ENCODE results near the gene ZDHHC12. TPM values are rescaled to one million over a fixed set of nuclear protein-coding genes. Genes with fewer than 3 reads are reported as not detected.

The ZDHHC12 gene
- total and polyA plus RNA-seq, 2 experiments from 2014 or later = 44.0 to 48.1 TPM

DNA sequence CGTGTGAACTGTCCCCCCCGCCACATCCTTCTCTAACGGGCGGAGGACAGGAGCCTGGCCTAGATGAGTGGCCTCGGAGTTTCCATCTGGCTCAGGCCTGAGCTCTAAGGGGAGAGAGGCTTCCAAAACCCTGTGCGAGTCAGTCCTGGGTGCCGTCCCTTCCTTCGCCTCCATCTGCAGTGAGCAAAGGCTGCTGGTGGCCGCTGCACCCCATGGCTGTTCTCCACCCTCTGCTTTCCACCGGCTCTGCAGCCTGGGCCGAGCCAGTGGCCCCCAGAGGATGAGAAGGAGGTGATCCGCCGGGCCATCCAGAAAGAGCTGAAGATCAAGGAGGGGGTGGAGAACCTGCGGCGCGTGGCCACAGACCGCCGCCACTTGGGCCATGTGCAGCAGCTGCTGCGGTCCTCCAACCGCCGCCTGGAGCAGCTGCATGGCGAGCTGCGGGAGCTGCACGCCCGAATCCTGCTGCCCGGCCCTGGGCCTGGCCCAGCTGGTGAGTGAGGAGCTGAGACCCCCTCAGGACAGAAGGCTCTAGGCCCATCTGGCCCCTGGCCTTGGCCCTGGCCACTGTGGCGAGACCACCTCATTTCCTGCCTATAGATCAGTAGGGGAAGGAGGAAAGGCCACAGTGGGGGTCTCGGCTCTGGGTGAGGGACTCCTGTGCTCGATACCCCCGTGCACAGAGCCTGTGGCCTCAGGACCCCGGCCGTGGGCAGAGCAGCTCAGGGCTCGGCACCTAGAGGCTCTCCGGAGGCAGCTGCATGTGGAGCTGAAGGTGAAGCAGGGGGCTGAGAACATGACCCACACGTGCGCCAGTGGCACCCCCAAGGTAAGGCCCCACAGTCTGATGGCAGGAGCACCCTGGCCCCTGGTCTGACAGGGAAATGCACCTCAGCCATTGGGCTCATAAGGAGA is 18.6 kb downstream of the ZDHHC12 start:
- H3K27me3 ChIP-seq (replicated peaks; ENCODE audit: insufficient read depth) = no peaks in the 10 kb centered on the region
- WGBS, 2 experiments (ENCODE audit: low coverage in 1 of 2, low lambda C conversion rate in 2 of 2, missing lambda C conversion rate in 2 of 2) = 90 to 91% methylated on average over 32 to 34 of the region's 36 CpGs

GRCh38 chr9:128704356-128704670 is 19.6 kb downstream of the ZDHHC12 start:
- Histone ChIP-seq H3K4me2 (ENCODE audit: unreplicated experiment) (no peak overlapping the region), H3K9ac (no peak overlapping the region), H3F3A (ENCODE audit: insufficient read depth) (no peaks in the 10 kb centered on the region), H3K79me2 (ENCODE audit: insufficient read depth) (no peaks in the 10 kb centered on the region), H3K36me3 (ENCODE audit: low read depth) (no peaks in the 10 kb centered on the region), H3K27ac (no peak overlapping the region), H3K4me3 (no peak overlapping the region), H2AFZ (no peak overlapping the region), H3K27me3 (replicated peaks; ENCODE audit: insufficient read depth) (no peaks in the 10 kb centered on the region), H4K20me1 (ENCODE audit: insufficient read depth) (no peaks in the 10 kb centered on the region), H3K4me1 (ENCODE audit: insufficient read depth) (no peaks in the 10 kb centered on the region), H3K9me2 (ENCODE audit: insufficient read depth) (no peaks in the 10 kb centered on the region), H3K9me3 (ENCODE audit: low read depth) (no peaks in the 10 kb centered on the region)
- TF ChIP-seq EZH2phosphoT487 (IDR thresholded peaks at IDR 0.05; ENCODE audit: insufficient read depth, low read depth) = no peak
- TF ChIP-seq EZH2 (IDR thresholded peaks at IDR 0.05; ENCODE audit: insufficient read depth, poor library complexity, severe bottlenecking) = no peak
- WGBS, 2 experiments (ENCODE audit: low coverage in 1 of 2, low lambda C conversion rate in 2 of 2, missing lambda C conversion rate in 2 of 2) = 84 to 87% methylated on average over 5 of the region's 5 CpGs
- in situ Hi-C loops (cut with MboI) = no loop called here
- no peak for DNase-seq

More for the DNA sequence above, 18.6 kb downstream of the ZDHHC12 start:
- Histone ChIP-seq H3K9me3 (ENCODE audit: low read depth) (no peaks in the 10 kb centered on the region), H3K79me2 (ENCODE audit: insufficient read depth) (no peaks in the 10 kb centered on the region), H3K4me1 (ENCODE audit: insufficient read depth) (no peaks in the 10 kb centered on the region), H3K9me2 (ENCODE audit: insufficient read depth) (no peaks in the 10 kb centered on the region), H3F3A (ENCODE audit: insufficient read depth) (no peaks in the 10 kb centered on the region), H3K4me2 (ENCODE audit: unreplicated experiment) (no peak overlapping the region), H3K27ac (no peak overlapping the region), H2AFZ (no peak overlapping the region), H3K4me3 (no peak overlapping the region), H3K9ac (no peak overlapping the region), H3K36me3 (ENCODE audit: low read depth) (no peaks in the 10 kb centered on the region), H4K20me1 (ENCODE audit: insufficient read depth) (no peaks in the 10 kb centered on the region)
- no peak for TF ChIP-seq EZH2 (IDR thresholded peaks at IDR 0.05; ENCODE audit: insufficient read depth, poor library complexity, severe bottlenecking)
- TF ChIP-seq EZH2phosphoT487 (IDR thresholded peaks at IDR 0.05; ENCODE audit: insufficient read depth, low read depth) = no peak
- no peak for DNase-seq
- in situ Hi-C loops (cut with MboI) = no loop called here

DNA sequence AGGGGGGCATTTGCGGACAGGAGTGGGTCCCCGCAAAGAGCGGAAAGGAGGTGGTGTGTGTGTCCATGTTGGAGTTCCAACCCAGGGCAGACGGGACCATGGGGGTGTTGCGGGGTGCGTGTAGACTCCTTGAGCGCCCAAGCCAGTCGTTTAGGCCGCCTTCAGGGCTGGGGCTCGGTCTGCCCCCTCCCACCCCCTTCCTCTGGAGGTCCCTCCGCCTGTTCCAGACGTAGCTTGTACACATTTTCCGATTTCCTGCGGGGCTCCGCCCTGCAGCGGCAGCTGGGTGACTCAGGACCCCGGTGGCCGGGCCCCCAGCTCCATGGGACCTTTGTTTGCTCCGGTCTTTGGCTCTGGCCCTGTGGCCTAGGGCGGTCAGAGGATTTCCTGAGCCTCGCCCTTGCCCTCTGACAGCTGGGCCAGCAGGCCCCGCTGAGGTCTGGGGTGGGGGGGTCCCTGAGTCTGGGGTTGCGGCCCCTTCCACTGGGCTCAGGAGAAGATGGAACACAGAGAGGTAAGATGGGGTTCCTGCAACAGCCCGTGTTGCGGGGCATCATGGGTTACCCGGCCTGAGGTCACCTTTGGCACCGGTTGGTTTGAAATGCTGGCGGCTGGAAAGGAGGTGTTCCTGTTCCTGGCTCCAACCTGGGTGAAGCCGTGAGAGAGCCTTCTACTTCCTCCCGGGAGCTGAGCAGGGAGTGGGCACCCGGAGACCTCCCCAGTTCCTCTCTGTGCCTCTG is 20.1 kb downstream of the ZDHHC12 start:
- Histone ChIP-seq H3K36me3 (ENCODE audit: low read depth) (no peaks in the 10 kb centered on the region), H3F3A (ENCODE audit: insufficient read depth) (no peaks in the 10 kb centered on the region), H3K27ac (no peak overlapping the region), H3K9me3 (ENCODE audit: low read depth) (no peaks in the 10 kb centered on the region), H3K4me1 (ENCODE audit: insufficient read depth) (no peaks in the 10 kb centered on the region), H3K4me2 (ENCODE audit: unreplicated experiment) (no peak overlapping the region), H3K9me2 (ENCODE audit: insufficient read depth) (no peaks in the 10 kb centered on the region), H4K20me1 (ENCODE audit: insufficient read depth) (no peaks in the 10 kb centered on the region), H3K27me3 (replicated peaks; ENCODE audit: insufficient read depth) (no peaks in the 10 kb centered on the region), H3K9ac (no peak overlapping the region), H3K79me2 (ENCODE audit: insufficient read depth) (no peaks in the 10 kb centered on the region), H3K4me3 (no peak overlapping the region), H2AFZ (no peak overlapping the region)
- no peak for DNase-seq
- 81 to 83% methylated on average over 27 to 31 of the region's 31 CpGs for WGBS, 2 experiments (ENCODE audit: low coverage in 1 of 2, low lambda C conversion rate in 2 of 2, missing lambda C conversion rate in 2 of 2)
- in situ Hi-C loops (cut with MboI) = no loop called here
- TF ChIP-seq EZH2phosphoT487 (IDR thresholded peaks at IDR 0.05; ENCODE audit: insufficient read depth, low read depth) = no peak
- no peak for TF ChIP-seq EZH2 (IDR thresholded peaks at IDR 0.05; ENCODE audit: insufficient read depth, poor library complexity, severe bottlenecking)

DNA sequence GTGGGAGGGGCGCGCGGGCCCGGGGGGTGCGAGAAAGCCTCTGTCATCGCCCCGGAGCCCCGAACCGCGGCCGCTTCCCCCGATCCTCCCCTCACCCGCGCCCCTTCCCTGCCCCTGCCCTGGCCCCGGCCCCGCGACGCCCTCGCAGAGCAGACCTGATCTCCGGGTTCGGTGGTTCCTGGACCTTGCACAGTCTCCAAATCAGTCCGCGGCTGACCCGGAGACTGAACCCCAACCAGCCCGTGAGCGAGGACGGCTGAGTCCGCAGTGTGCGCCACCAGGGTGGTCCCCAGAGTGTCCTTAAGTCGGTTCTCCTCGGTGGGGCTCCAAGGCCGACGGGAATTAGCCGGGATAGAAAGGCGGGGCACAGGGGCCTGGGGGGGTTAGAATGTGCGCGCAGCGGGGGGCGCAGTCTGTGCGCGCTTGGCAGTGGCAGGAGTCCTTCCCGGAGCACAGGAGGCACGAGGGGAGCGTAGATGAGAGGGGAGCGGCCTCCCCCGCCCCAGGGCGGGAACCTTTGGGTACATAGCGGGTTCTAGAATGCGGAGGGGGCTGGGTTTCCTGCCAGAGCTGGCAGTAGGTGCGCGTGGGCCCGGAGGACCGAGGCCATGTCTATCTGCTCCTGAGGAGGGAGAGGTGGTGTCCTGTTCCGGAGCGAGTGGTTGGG is 20.8 kb downstream of the ZDHHC12 start:
- no peak for TF ChIP-seq EZH2phosphoT487 (IDR thresholded peaks at IDR 0.05; ENCODE audit: insufficient read depth, low read depth)
- no peak for TF ChIP-seq EZH2 (IDR thresholded peaks at IDR 0.05; ENCODE audit: insufficient read depth, poor library complexity, severe bottlenecking)
- 15 to 23% methylated on average over 19 to 54 of the region's 55 CpGs for WGBS, 2 experiments (ENCODE audit: low coverage in 1 of 2, low lambda C conversion rate in 2 of 2, missing lambda C conversion rate in 2 of 2)
- no peak overlapping the region for H3K27ac ChIP-seq
- DNase-seq = peak; percentile 27
- H3K4me2 ChIP-seq (ENCODE audit: unreplicated experiment) = peak overlapping the region; percentile 75
- H3K4me3 ChIP-seq = peak overlapping the region; percentile 80
- no peaks in the 10 kb centered on the region for H3K79me2 ChIP-seq (ENCODE audit: insufficient read depth)
- in situ Hi-C loops (cut with MboI) = no loop called here
- H3K4me1 ChIP-seq (ENCODE audit: insufficient read depth) = no peaks in the 10 kb centered on the region
- no peaks in the 10 kb centered on the region for H3K36me3 ChIP-seq (ENCODE audit: low read depth)
- H3K9ac ChIP-seq = peak overlapping the region; percentile 67
- H3K9me3 ChIP-seq (ENCODE audit: low read depth) = no peaks in the 10 kb centered on the region
- no peaks in the 10 kb centered on the region for H3K9me2 ChIP-seq (ENCODE audit: insufficient read depth)
- H2AFZ ChIP-seq = peak overlapping the region; percentile 78
- H3K27me3 ChIP-seq (replicated peaks; ENCODE audit: insufficient read depth) = no peaks in the 10 kb centered on the region
- no peaks in the 10 kb centered on the region for H3F3A ChIP-seq (ENCODE audit: insufficient read depth)
- H4K20me1 ChIP-seq (ENCODE audit: insufficient read depth) = no peaks in the 10 kb centered on the region

Data from GM23248 (cell line).